HG03039 (cell line): Measurements from ENCODE around the gene RNF157.

Source experiments
- ATAC-seq: cut with Tn5 transposase; IDR thresholded peaks from one replicate; pipeline ENCODE4 v1.9.1; 2021; ENCODE audit warnings: mild to moderate bottlenecking, moderate library complexity; ENCODE audit not compliant: unreplicated experiment

RNF157 gene

GRCh38 chr17:76142585-76143041 lies 97.7 kb downstream of the RNF157 start:
- ATAC-seq: no peak

- no peak for ATAC-seq
Observed at GRCh38 chr17:76142039-76142584, 98.2 kb downstream of the RNF157 start.

GRCh38 chr17:76141212-76142038 lies 98.9 kb downstream of the RNF157 start, which contains the start of gene FOXJ1:
Gene FOXJ1, minus strand, starts transcription at chr17:76141245. Its CDS starts 850 bp downstream, at chr17:76140395.
- ATAC-seq: peak; percentile 55

- ATAC-seq: peak; percentile 8
Observed at GRCh38 chr17:76140661-76141211, 99.6 kb downstream of the RNF157 start.

GRCh38 chr17:76139801-76140660 lies 100.3 kb downstream of the RNF157 start:
- no peak for ATAC-seq

- no peak for ATAC-seq
Observed at GRCh38 chr17:76138896-76139752, 101.2 kb downstream of the RNF157 start.

- ATAC-seq: no peak
Observed at GRCh38 chr17:76138234-76138895, 101.9 kb downstream of the RNF157 start.

- ATAC-seq: no peak
Observed at GRCh38 chr17:76137351-76138233, 102.7 kb downstream of the RNF157 start.

GRCh38 chr17:76137001-76137350 lies 103.3 kb downstream of the RNF157 start:
- ATAC-seq: no peak

GRCh38 chr17:76136276-76137000 lies 103.9 kb downstream of the RNF157 start:
- ATAC-seq: no peak

GRCh38 chr17:76135810-76136188 lies 104.5 kb downstream of the RNF157 start:
- ATAC-seq: no peak

GRCh38 chr17:76134911-76135809 lies 105.1 kb downstream of the RNF157 start:
- no peak for ATAC-seq

- no peak for ATAC-seq
Observed at GRCh38 chr17:76132574-76133338, 107.5 kb downstream of the RNF157 start.

GRCh38 chr17:76131692-76132573 lies 108.4 kb downstream of the RNF157 start:
- no peak for ATAC-seq

- no peak for ATAC-seq
Observed at GRCh38 chr17:76131051-76131691, 109.1 kb downstream of the RNF157 start.
